GM23338 (cell line): Measurements from ENCODE around the gene HKDC1. TPM values are rescaled to one million over a fixed set of nuclear protein-coding genes. Genes with fewer than 3 reads are reported as not detected.
A peak's percentile ranks its signal among the peaks of the same experiment; 100 is the strongest.

Experiments
- ATAC-seq: fragments of 200-7000 bp; cut with Tn5 transposase; 3 replicates; pipeline ENCODE4 v1.9.1; 2020
- DNase-seq: peaks from one replicate; pipeline ENCODE4 v3.0.0-alpha.2; 2015; ENCODE audit warnings: low spot score
- H2AFZ ChIP-seq: fragments of 200-600 bp; sonication (generic); 2 replicates; pipeline ENCODE4 v1.8.0; 2016; ENCODE audit warnings: antibody characterized with exemption, mild to moderate bottlenecking, moderate library complexity
- H3F3A ChIP-seq: fragments of 200-600 bp; sonication (generic); replicated peaks from 2 replicates; pipeline ENCODE4 v1.8.0; 2017; ENCODE audit warnings: antibody characterized with exemption, mixed run types, low read depth
- H3K27ac ChIP-seq: fragments of 200-600 bp; sonication (generic); 2 replicates; pipeline ENCODE4 v1.6.1; 2016; ENCODE audit warnings: low read depth
- H3K27me3 ChIP-seq: fragments of 200-600 bp; sonication (generic); 2 replicates; pipeline ENCODE4 v1.8.0; 2016; ENCODE audit warnings: mild to moderate bottlenecking, mixed run types, moderate library complexity; ENCODE audit not compliant: insufficient read depth
- H3K36me3 ChIP-seq: fragments of 200-600 bp; sonication (generic); 2 replicates; pipeline ENCODE4 v1.8.0; 2016; ENCODE audit warnings: mild to moderate bottlenecking; ENCODE audit not compliant: insufficient read depth
- H3K4me1 ChIP-seq: fragments of 200-600 bp; sonication (generic); 2 replicates; pipeline ENCODE4 v1.8.0; 2016; ENCODE audit warnings: mild to moderate bottlenecking, moderate library complexity; ENCODE audit not compliant: insufficient read depth
- H3K4me2 ChIP-seq: fragments of 200-600 bp; sonication (generic); 2 replicates; pipeline ENCODE4 v1.7.1; 2017; ENCODE audit warnings: mixed run types
- H3K4me3 ChIP-seq: fragments of 200-600 bp; sonication (generic); 2 replicates; pipeline ENCODE4 v1.6.1; 2016; ENCODE audit warnings: mixed run types
- H3K79me2 ChIP-seq: fragments of 200-600 bp; sonication (generic); replicated peaks from 2 replicates; pipeline ENCODE4 v1.8.0; 2017; ENCODE audit warnings: mild to moderate bottlenecking; ENCODE audit not compliant: insufficient read depth
- H3K9me2 ChIP-seq: fragments of 200-600 bp; sonication (generic); 2 replicates; pipeline ENCODE4 v1.8.0; 2017; ENCODE audit not compliant: insufficient read depth
- H4K20me1 ChIP-seq: fragments of 200-600 bp; sonication (generic); replicated peaks from 2 replicates; pipeline ENCODE4 v1.8.0; 2017; ENCODE audit warnings: mild to moderate bottlenecking; ENCODE audit not compliant: insufficient read depth
- H3K27ac Mint-ChIP-seq: 2 replicates; pipeline ENCODE4 v1.8.0; 2020; ENCODE audit warnings: inconsistent platforms, mild to moderate bottlenecking, moderate library complexity, mixed read lengths
- H3K27me3 Mint-ChIP-seq: 3 replicates; pipeline ENCODE4 v1.8.0; 2022; ENCODE audit warnings: low read depth, mild to moderate bottlenecking, moderate library complexity, mixed read lengths, inconsistent platforms; ENCODE audit not compliant: insufficient read depth, poor library complexity
- H3K36me3 Mint-ChIP-seq: 3 replicates; pipeline ENCODE4 v1.8.0; 2021; ENCODE audit warnings: low read depth, mild to moderate bottlenecking, inconsistent platforms, moderate library complexity, mixed read lengths
- H3K4me1 Mint-ChIP-seq: 3 replicates; pipeline ENCODE4 v1.8.0; 2020; ENCODE audit warnings: mild to moderate bottlenecking, inconsistent platforms, mixed read lengths
- H3K4me3 Mint-ChIP-seq: 3 replicates; pipeline ENCODE4 v1.8.0; 2021; ENCODE audit warnings: moderate library complexity, mild to moderate bottlenecking, inconsistent platforms, mixed read lengths
- H3K9me3 Mint-ChIP-seq: 3 replicates; pipeline ENCODE4 v1.8.0; 2020; ENCODE audit warnings: moderate library complexity, mild to moderate bottlenecking, inconsistent platforms, mixed read lengths
- CREB1 ChIP-seq: fragments of 250-450 bp; sonication (Bioruptor Pico); IDR thresholded peaks from 2 replicates; pipeline ENCODE4 v1.5.0; 2020; ENCODE audit warnings: low read depth, mild to moderate bottlenecking, moderate library complexity
- CTCF ChIP-seq, 2 experiments: fragments of 200-600 bp in 1 of 2; sonication (generic) in 1 of 2; conservative IDR thresholded peaks; 2 replicates each; pipeline versions ENCODE4 v1.5.1 to v1.6.1; 2016 to 2017; ENCODE audit warnings: antibody characterized with exemption in 2 of 2, low read depth in 2 of 2, mild to moderate bottlenecking in 2 of 2, moderate library complexity in 1 of 2
- ETS1 ChIP-seq: IDR thresholded peaks from 2 replicates; pipeline ENCODE4 v1.6.1; 2016; ENCODE audit warnings: antibody characterized with exemption
- EZH2phosphoT487 ChIP-seq: fragments of 200-600 bp; sonication (generic); IDR thresholded peaks from one replicate; pipeline ENCODE4 v1.8.1; 2018; ENCODE audit warnings: antibody characterized with exemption; ENCODE audit not compliant: unreplicated experiment
- JUNB ChIP-seq: IDR thresholded peaks from one replicate; pipeline ENCODE4 v1.6.1; 2016; ENCODE audit warnings: antibody characterized with exemption; ENCODE audit not compliant: unreplicated experiment
- NANOG ChIP-seq: IDR thresholded peaks from 2 replicates; pipeline ENCODE4 v1.6.1; 2016; ENCODE audit warnings: antibody characterized with exemption, borderline replicate concordance
- POLR2AphosphoS5 ChIP-seq: IDR thresholded peaks from 2 replicates; pipeline ENCODE4 v1.6.1; 2016; ENCODE audit warnings: antibody characterized with exemption, low read depth
- REST ChIP-seq: IDR thresholded peaks from one replicate; pipeline ENCODE4 v1.6.1; 2018; ENCODE audit warnings: antibody characterized with exemption; ENCODE audit not compliant: unreplicated experiment
- STAT1 ChIP-seq: IDR thresholded peaks from one replicate; pipeline ENCODE4 v1.6.1; 2016; ENCODE audit warnings: antibody characterized with exemption; ENCODE audit not compliant: unreplicated experiment
- ZNF331 ChIP-seq: fragments of 250-450 bp; sonication (Bioruptor Pico); IDR thresholded peaks from 2 replicates; pipeline ENCODE4 v1.5.0; 2020; ENCODE audit warnings: low read depth, mild to moderate bottlenecking, moderate library complexity
- ZNF462 ChIP-seq: fragments of 250-450 bp; sonication (Bioruptor Pico); IDR thresholded peaks from 2 replicates; pipeline ENCODE4 v1.5.0; 2020; ENCODE audit warnings: mild to moderate bottlenecking, moderate library complexity
- polyA plus RNA-seq: library from polyadenylated mRNA; unstranded; fragments of >200 nt; fragmentation: Nextera tagmentation; extraction: Ambion mirVana; gene quantifications from 2 replicates; pipeline ENCODE4 v1.2.1, GENCODE V29; 2016
- total RNA-seq: library from RNA; depleted of rRNA; stranded (reverse); fragments of >200 nt; shearing (Covaris generic); gene quantifications from 2 replicates; pipeline ENCODE4 v1.2.3, GENCODE V29; 2014

The HKDC1 gene
- total and polyA plus RNA-seq, 2 experiments from 2014 or later, result 0.03 TPM; not detected in 1

GRCh38 chr10:69285699-69286098, 65.6 kb downstream of the HKDC1 start:
- peaks cover 14% of the 10 kb centered on the region for H3K27me3 Mint-ChIP-seq
- H3K9me3 Mint-ChIP-seq, result no peaks in the 10 kb centered on the region
- ATAC-seq (peak; percentile 64), DNase-seq (peak; percentile 15)
- Histone ChIP-seq H3F3A (no peaks in the 10 kb centered on the region), H4K20me1 (no peaks in the 10 kb centered on the region), H2AFZ (peak overlapping the region; percentile 77), H3K36me3 (no peaks in the 10 kb centered on the region), H3K4me2 (no peak overlapping the region), H3K27me3 (no peaks in the 10 kb centered on the region), H3K9me2 (no peaks in the 10 kb centered on the region), H3K27ac (no peak overlapping the region), H3K4me1 (peaks cover 5% of the 10 kb centered on the region; the same call in 1 of the 2 replicates), H3K4me3 (no peak overlapping the region), H3K79me2 (no peaks in the 10 kb centered on the region)
- H3K4me1 Mint-ChIP-seq, result peaks cover 10% of the 10 kb centered on the region
- H3K4me3 Mint-ChIP-seq, result no peak overlapping the region
- TF ChIP-seq EZH2phosphoT487 (no peak), JUNB (no peak), ETS1 (no peak), CTCF (conservative IDR thresholded peaks at IDR 0.05; ENCODE audit: low read depth in 2 of 2) (no peak), ZNF331 (no peak), NANOG (no peak), POLR2AphosphoS5 (no peak), STAT1 (no peak), CREB1 (no peak), REST (no peak), ZNF462 (CRISPR knock-in tag) (no peak)
- H3K36me3 Mint-ChIP-seq, result no peaks in the 10 kb centered on the region
- H3K27ac Mint-ChIP-seq, result no peak overlapping the region
